GM12878 (cell line): ENCODE data around the gene CCDC61. TPM values are rescaled to one million over a fixed set of nuclear protein-coding genes. Genes with fewer than 3 reads are reported as not detected.

ENCODE experiments used
- ATAC-seq: fragments of 200-7000 bp; cut with Tn5 transposase; 3 replicates; pipeline ENCODE4 v1.9.1; 2020; ENCODE audit warnings: mild to moderate bottlenecking, moderate library complexity
- BruUV-seq: library from RNA; stranded (reverse); fragments of 400-500 nt; replicated peaks from 2 replicates; lab custom pipeline; 2021; lab: Mats Ljungman, UMichigan
- CTCF ChIA-PET: fragments of 300-600 bp; sonication (Branson Sonifier 250); formaldehyde crosslinking; extraction: SDS; loops from one replicate; lab custom pipeline; 2021; ENCODE audit warnings: inconsistent platforms; lab: Yijun Ruan, JAX
- POLR2A ChIA-PET: fragments of 350-600 bp; formaldehyde crosslinking; extraction: SDS; loops from one replicate; lab custom pipeline; 2021; ENCODE audit warnings: inconsistent platforms; lab: Charles Lee
- RAD21 ChIA-PET: fragments of 300-600 bp; sonication (Branson Sonifier 250); formaldehyde crosslinking; loops from one replicate; lab custom pipeline; 2023; ENCODE audit warnings: antibody characterized with exemption; ENCODE audit not compliant: unreplicated experiment; lab: Charles Lee
- SMC1A ChIA-PET: fragments of 300-600 bp; sonication (Branson Sonifier 250); formaldehyde crosslinking; loops from one replicate; lab custom pipeline; 2023; ENCODE audit not compliant: unreplicated experiment, uncharacterized antibody; lab: Charles Lee
- DNase-seq: peaks from one replicate; pipeline ENCODE4 v3.0.0-alpha.2; 2011; ENCODE audit warnings: low read depth, low spot score
- FAIRE-seq: peaks from 3 replicates; lab custom pipeline; 2011; peaks lifted over from hg19 to GRCh38; lab: Jason Lieb, UNC
- H2AFZ ChIP-seq: 2 replicates; pipeline ENCODE4 v1.6.0; 2011; ENCODE audit warnings: low read depth, low read length, control low read depth; ENCODE audit not compliant: control insufficient read depth
- H3K27ac ChIP-seq: 2 replicates; pipeline ENCODE4 v1.5.1; 2011; ENCODE audit warnings: control low read depth; ENCODE audit not compliant: control insufficient read depth, insufficient read depth
- H3K27me3 ChIP-seq, 2 experiments: replicated peaks in 1 of 2; 2 replicates each; pipeline versions ENCODE4 v1.6.0 to v1.6.1; 2011; ENCODE audit warnings: low read length in 1 of 2; ENCODE audit not compliant: control insufficient read depth in 2 of 2, insufficient read depth in 2 of 2
- H3K36me3 ChIP-seq, 2 experiments: 2 replicates each; pipeline ENCODE4 v1.5.1; 2011; ENCODE audit warnings: low read length in 1 of 2; ENCODE audit not compliant: control insufficient read depth in 2 of 2, insufficient read depth in 2 of 2
- H3K4me1 ChIP-seq: 2 replicates; pipeline ENCODE4 v1.6.1; 2011; ENCODE audit warnings: mild to moderate bottlenecking, low read length, moderate library complexity, mixed read lengths; ENCODE audit not compliant: control insufficient read depth, insufficient read depth
- H3K4me2 ChIP-seq: 2 replicates; pipeline ENCODE4 v1.6.0; 2011; ENCODE audit warnings: control low read depth; ENCODE audit not compliant: control insufficient read depth, insufficient read depth
- H3K4me3 ChIP-seq: fragments of 200-600 bp; sonication (generic); 2 replicates; pipeline ENCODE4 v1.5.1; 2016
- H3K79me2 ChIP-seq: 2 replicates; pipeline ENCODE4 v1.6.0; 2011; ENCODE audit warnings: low read length; ENCODE audit not compliant: control insufficient read depth, insufficient read depth
- H3K9ac ChIP-seq: 2 replicates; pipeline ENCODE4 v1.8.0; 2011; ENCODE audit warnings: low read length, control low read depth, mixed read lengths; ENCODE audit not compliant: control insufficient read depth, insufficient read depth
- H3K9me3 ChIP-seq: replicated peaks from 3 replicates; pipeline ENCODE4 v1.5.1; 2011; ENCODE audit warnings: mild to moderate bottlenecking, low read length; ENCODE audit not compliant: control insufficient read depth, insufficient read depth
- H4K20me1 ChIP-seq: 2 replicates; pipeline ENCODE4 v1.6.0; 2011; ENCODE audit not compliant: control insufficient read depth, insufficient read depth
- CBFB ChIP-seq: IDR thresholded peaks from 2 replicates; pipeline ENCODE4 v1.6.1; 2016; ENCODE audit warnings: antibody characterized with exemption, low read depth
- E2F4 ChIP-seq: IDR thresholded peaks from 2 replicates; pipeline ENCODE4 v1.6.1; 2012; ENCODE audit warnings: low read depth, low read length, improper control_type of control experiment
- ELK1 ChIP-seq: IDR thresholded peaks from 2 replicates; pipeline ENCODE4 v1.6.1; 2012; ENCODE audit warnings: low read depth, low read length, improper control_type of control experiment
- FOXM1 ChIP-seq: IDR thresholded peaks from 2 replicates; pipeline ENCODE4 v1.6.1; 2012; ENCODE audit warnings: low read depth, mild to moderate bottlenecking, inconsistent platforms, low read length, moderate library complexity
- IKZF1 ChIP-seq: fragments of 450-650 bp; conservative IDR thresholded peaks from 2 replicates; pipeline ENCODE4 v1.6.1; 2017; ENCODE audit warnings: antibody characterized with exemption, mild to moderate bottlenecking
- IRF4 ChIP-seq: IDR thresholded peaks from 2 replicates; pipeline ENCODE4 v1.6.1; 2011; ENCODE audit warnings: low read depth, low read length
- JUNB ChIP-seq: IDR thresholded peaks from 2 replicates; pipeline ENCODE4 v1.6.1; 2016; ENCODE audit warnings: antibody characterized with exemption, mild to moderate bottlenecking
- MEF2B ChIP-seq: fragments of 450-650 bp; IDR thresholded peaks from 2 replicates; pipeline ENCODE4 v1.6.1; 2018; ENCODE audit warnings: mild to moderate bottlenecking, moderate library complexity; ENCODE audit not compliant: partially characterized antibody, poor library complexity, severe bottlenecking
- NFIC ChIP-seq: IDR thresholded peaks from 2 replicates; pipeline ENCODE4 v1.6.1; 2012; ENCODE audit warnings: low read depth, mild to moderate bottlenecking, inconsistent platforms, low read length, moderate library complexity
- POLR2AphosphoS5 ChIP-seq: IDR thresholded peaks from 2 replicates; pipeline ENCODE4 v1.6.1; 2011; ENCODE audit warnings: mild to moderate bottlenecking, low read length, inconsistent platforms
- SKIL ChIP-seq: fragments of 450-650 bp; IDR thresholded peaks from 2 replicates; pipeline ENCODE4 v1.6.1; 2017; ENCODE audit warnings: mild to moderate bottlenecking, low read depth, inconsistent platforms; ENCODE audit not compliant: poor library complexity, severe bottlenecking
- TARDBP ChIP-seq: IDR thresholded peaks from 2 replicates; pipeline ENCODE4 v1.6.1; 2016; ENCODE audit warnings: borderline replicate concordance
- WGBS: methylation state at CpG from one replicate; pipeline ENCODE4 v1.1.6; 2016; ENCODE audit warnings: low lambda C conversion rate; ENCODE audit not compliant: insufficient replicate concordance, insufficient coverage; ENCODE audit errors: missing lambda C conversion rate; 5-methylcytosine and 5-hydroxymethylcytosine counted together
- in situ Hi-C: fragments of 300-500 bp; cut with MboI; formaldehyde crosslinking; loops from 9 replicates; pipeline ENCODE4 v1.14.3; 2018; ENCODE audit warnings: mixed read lengths
- intact Hi-C: fragments of 100-400 bp; cut with micrococcal nuclease; formaldehyde crosslinking; loops from one replicate; pipeline ENCODE4 v1.14.2; 2022; ENCODE audit not compliant: unreplicated experiment
- polyA plus RNA-seq, 11 experiments: library from polyadenylated mRNA; depleted of rRNA in 4 of 11; unstranded in 6 of 11; stranded (reverse) in 5 of 11; fragments of >200 nt; fragmentation: Nextera tagmentation in 4 of 11; fragmentation: Illumina TruSeq in 1 of 11; extraction: Ambion mirVana in 4 of 11; extraction: Trizol in 1 of 11; gene quantifications; 1 replicate in 1 of 11; 2 replicates in 10 of 11; pipeline versions ENCODE4 v1.2.1 to v1.2.3, GENCODE V29; 2011 to 2016; ENCODE audit warnings: inconsistent platforms in 2 of 11, missing spikeins in 2 of 11, low read depth in 1 of 11
- total RNA-seq, 4 experiments: library from RNA; depleted of rRNA in 3 of 4; stranded (reverse); fragments of >200 nt in 3 of 4; fragmentation: Illumina TruSeq in 1 of 4; extraction: Trizol in 1 of 4; gene quantifications; 2 replicates each; pipeline versions ENCODE4 v1.2.1 to v1.2.3, GENCODE V29; 2013 to 2021

Gene CCDC61
- total and polyA plus RNA-seq, 10 of the 15 experiments (the other 5 are each of a cell fraction or from before 2014, with no cell fraction given), result 0.27 to 27.1 (median 8.7) TPM

GRCh38 chr19:46019270-46019669 lies 24.0 kb downstream of the CCDC61 start:
- POLR2A ChIA-PET, result no interaction called here
- Histone ChIP-seq H3K27ac (no peak overlapping the region), H3K9me3 (no peaks in the 10 kb centered on the region), H3K9ac (no peak overlapping the region), H3K79me2 (no peaks in the 10 kb centered on the region), H4K20me1 (no peaks in the 10 kb centered on the region; the same call in 1 of the 2 replicates), H3K4me2 (no peak overlapping the region), H3K4me3 (no peak overlapping the region), H3K36me3 (no peaks in the 10 kb centered on the region; a peak in 1 of 4 replicates), H3K27me3 (no peaks in the 10 kb centered on the region), H2AFZ (no peak overlapping the region), H3K4me1 (peaks cover 5% of the 10 kb centered on the region)
- TSS peak; percentile 61 for BruUV-seq
- CTCF ChIA-PET, result interaction anchor here (1.0 to 1.7 kb wide), 2 partner anchors 9 to 156 kb away, joined by 4 to 5 read pairs; partner anchors contain the start of gene SYMPK
- RAD21 ChIA-PET, result no interaction called here
- intact Hi-C loops (no loop called here), in situ Hi-C loops (no loop called here)
- TF ChIP-seq POLR2AphosphoS5 (no peak), IKZF1 (no peak), MEF2B (no peak), E2F4 (no peak), JUNB (no peak), TARDBP (no peak), IRF4 (no peak), SKIL (no peak), NFIC (no peak), FOXM1 (no peak), ELK1 (no peak), CBFB (no peak)
- DNase-seq (no peak), ATAC-seq (no peak), FAIRE-seq (no peak)
- SMC1A ChIA-PET, result no interaction called here
- 89% methylated on average over 13 of the region's 13 CpGs for WGBS
